NCI-H1105 (cell line): ENCODE results near the gene TUBD1.

Experiments
- DNase-seq: peaks from one replicate; lab custom pipeline; 2025; lab: John Stamatoyannopoulos, UW

The TUBD1 gene

DNA sequence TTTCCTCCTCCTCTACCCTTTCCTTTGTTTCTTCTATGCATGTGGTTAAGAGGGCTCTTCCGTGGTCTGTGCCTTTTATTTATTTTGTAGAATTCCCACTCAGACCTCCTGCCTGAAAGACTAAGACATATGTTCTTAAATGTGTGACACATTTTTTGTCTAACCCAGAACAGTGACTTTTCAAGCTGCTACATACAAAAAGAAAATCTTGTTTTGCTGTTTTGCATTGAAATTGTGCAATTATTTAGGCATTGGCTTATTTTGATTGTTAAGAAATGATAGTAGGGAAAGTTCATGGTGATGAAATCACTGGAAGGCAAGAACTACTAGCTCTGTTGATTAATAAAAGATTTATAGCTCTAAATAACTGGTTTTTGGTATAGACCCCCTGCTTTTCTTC lies 76.8 kb downstream of the TUBD1 start:
- no peak for DNase-seq

DNA sequence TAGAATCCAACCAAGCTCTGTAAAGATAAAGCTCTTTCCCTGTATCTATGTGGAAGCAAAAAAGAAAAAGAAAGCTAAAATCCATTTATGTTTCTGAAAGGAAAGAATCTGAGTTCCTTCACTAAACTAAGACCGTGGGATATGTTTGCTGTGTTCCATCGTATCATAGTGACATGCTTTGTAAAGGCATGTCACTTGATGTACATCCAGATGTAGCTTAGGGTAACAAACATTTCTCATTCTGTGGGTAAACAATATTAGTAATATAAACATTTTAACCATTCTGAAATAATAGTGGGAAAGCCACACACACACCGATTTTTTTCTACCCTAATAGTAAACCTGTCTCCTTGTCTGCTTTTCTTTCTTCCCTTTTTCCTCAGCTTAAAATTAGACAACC lies 78.1 kb downstream of the TUBD1 start:
- DNase-seq: no peak

DNA sequence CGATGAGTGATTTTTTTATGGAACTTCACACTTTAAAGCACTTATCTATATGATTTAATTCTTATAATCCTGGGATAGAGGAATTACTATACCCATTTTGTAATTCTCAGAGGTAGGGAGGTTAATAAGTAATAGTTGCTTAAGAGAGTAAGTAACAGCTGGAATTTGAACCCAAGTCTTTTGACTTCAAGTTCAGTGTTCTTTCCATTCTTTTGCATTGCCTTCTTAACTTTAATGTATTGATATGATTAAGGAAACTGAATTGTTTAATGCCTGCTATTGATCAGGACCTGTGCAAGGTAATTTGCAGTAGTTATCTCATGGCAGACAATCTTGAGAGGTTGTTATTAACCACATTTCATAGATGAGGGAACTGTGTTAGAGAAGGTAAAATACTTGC lies 78.5 kb downstream of the TUBD1 start:
- no peak for DNase-seq

DNA sequence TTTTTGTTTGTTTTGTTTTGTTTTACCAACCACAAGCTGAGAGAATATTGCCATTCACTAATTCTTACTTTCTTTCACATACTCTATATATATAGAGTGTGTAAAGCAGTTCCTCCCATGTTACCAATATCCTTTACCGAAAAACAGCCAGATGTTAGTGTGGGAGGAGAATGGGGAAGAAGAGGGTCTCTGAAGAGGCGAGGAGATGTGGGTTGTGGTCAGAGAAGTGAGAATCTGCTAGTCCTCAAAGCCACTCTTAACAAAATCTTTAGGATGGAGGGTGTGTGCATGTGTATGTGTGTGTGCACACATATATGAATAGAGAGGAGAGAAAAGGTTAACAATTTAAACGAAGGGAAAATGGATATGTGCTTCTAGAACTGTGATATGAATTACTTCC lies 80.6 kb downstream of the TUBD1 start:
- DNase-seq: no peak

DNA sequence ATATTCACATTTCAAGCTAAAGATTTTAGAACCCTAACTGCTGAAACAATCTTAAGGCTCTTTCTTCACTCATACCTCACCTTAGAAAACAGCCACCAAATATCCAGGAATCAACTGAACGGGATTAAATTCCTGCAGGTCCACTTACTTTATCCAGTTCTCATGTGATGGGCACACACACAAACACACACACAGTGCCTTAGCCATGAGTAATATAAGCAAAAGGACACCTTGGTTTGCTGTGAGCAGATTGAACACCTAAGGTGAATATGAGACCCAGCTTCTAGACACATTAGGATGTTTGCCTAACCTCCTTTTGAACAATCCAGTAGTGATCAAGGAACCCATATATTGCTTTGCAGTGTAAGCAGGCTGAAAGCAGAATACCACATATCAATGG lies 81.5 kb downstream of the TUBD1 start:
- DNase-seq: no peak

DNA sequence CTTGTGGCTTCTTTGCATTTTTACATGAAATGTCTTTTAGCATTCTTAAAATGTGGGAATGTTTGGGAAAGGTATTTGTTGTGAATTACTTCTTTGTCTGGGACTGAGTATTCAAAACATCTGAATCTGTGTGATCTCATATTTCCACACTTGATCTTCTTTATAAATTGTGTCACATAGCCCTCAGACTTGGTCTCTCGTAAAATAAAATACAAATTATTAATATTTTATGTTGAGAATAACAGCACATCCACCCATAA lies 81.9 kb downstream of the TUBD1 start:
- DNase-seq: no peak
